GM12865 (cell line): Measurements from ENCODE around the gene MRE11.
A peak's percentile ranks its signal among the peaks of the same experiment; 100 is the strongest.

Source experiments
- DNase-seq: peaks from one replicate; pipeline ENCODE4 v3.0.0; 2010; ENCODE audit warnings: low read depth
- H3K4me3 ChIP-seq: 2 replicates; pipeline ENCODE4 v1.5.1; 2011; ENCODE audit warnings: mild to moderate bottlenecking, low read depth, low read length, control low read depth
- TF ChIP-seq, protein P1 (sequence below): IDR thresholded peaks from 2 replicates; pipeline ENCODE4 v1.5.1; 2011; ENCODE audit warnings: low read length, control low read depth, low read depth, inconsistent platforms; ENCODE audit not compliant: insufficient read depth; ENCODE audit errors: missing control alignments

MRE11 gene

DNA sequence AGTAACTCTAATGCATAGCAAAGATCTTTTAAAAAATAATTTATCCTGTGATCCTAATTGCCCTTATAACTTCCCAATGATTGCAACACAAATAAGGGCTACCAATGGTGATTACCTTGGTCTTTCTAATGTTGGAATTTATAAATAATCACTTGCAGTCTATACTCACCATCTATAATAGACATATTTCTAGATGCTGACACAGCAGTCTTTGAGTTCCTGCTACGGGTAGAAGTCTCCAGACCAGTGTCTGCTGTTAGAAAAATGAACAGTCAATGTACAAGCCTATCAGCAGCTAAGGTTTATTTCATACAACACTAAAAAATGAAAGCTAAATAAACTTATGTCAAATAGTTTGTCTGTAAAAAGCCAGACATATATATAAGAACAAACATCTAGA, 48.0 kb downstream of the MRE11 start:
- TF ChIP-seq, protein P1, sequence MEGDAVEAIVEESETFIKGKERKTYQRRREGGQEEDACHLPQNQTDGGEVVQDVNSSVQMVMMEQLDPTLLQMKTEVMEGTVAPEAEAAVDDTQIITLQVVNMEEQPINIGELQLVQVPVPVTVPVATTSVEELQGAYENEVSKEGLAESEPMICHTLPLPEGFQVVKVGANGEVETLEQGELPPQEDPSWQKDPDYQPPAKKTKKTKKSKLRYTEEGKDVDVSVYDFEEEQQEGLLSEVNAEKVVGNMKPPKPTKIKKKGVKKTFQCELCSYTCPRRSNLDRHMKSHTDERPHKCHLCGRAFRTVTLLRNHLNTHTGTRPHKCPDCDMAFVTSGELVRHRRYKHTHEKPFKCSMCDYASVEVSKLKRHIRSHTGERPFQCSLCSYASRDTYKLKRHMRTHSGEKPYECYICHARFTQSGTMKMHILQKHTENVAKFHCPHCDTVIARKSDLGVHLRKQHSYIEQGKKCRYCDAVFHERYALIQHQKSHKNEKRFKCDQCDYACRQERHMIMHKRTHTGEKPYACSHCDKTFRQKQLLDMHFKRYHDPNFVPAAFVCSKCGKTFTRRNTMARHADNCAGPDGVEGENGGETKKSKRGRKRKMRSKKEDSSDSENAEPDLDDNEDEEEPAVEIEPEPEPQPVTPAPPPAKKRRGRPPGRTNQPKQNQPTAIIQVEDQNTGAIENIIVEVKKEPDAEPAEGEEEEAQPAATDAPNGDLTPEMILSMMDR, result no peak
- no peak for DNase-seq
- H3K4me3 ChIP-seq, result no peak overlapping the region

DNA sequence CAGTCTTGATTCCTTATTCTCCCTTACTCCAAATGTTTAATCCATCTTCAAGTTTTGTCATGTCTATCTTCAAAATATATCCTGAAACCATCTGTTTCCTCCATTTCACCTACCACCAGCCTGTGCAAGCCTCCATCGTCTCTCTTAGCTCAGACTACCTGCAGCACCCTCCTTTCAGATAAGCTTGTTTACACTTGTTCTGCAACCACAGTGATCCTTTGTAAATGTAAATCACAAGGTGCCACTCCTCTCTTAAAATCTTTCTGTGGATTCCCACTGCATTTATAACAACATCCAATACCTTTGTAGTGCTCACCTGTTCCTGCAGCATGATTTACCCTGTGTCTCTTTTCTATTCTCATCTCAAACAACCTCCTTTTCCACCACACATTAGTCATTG, 60.6 kb downstream of the MRE11 start:
- no peak for DNase-seq
- H3K4me3 ChIP-seq, result no peak overlapping the region
- TF ChIP-seq, protein P1, result no peak

DNA sequence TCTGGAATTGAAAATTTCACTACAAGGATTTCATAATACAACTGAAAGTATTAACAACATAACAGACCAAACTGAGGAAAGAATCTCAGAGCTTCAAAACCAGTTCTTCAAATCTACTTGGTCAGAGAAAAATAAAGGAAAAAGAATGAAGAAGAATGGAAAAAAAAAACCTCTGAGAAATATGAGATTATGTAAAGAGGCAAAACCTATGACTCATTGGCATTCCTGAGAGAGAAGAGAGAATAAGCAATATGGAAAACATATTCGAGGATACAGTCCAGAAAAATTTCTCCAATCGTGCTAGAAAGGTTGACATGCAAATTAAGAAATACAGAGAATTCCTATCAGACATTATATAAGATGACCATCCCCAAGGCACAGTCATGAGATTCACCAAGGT, 69.0 kb downstream of the MRE11 start:
- H3K4me3 ChIP-seq, result no peak overlapping the region
- no peak for DNase-seq
- TF ChIP-seq, protein P1, result no peak

DNA sequence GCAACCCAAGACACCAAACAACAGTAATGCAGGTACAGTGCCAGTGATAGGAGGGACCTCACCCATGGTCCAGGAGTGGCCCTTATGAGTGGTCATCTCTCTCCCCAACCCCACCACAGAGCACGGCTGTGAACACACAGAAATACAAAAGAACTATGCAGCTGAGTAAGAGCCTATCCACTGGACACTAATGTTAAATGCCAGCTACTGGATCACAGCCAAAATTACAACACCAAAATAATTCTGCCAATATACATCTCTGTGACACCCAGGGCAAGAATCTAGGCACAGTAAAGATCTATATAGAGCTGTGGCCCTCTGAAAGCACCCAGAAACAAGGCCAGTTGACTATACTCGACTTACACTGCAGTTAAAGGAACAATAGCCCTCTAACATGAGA, 69.6 kb downstream of the MRE11 start:
- H3K4me3 ChIP-seq, result no peak overlapping the region
- no peak for DNase-seq
- TF ChIP-seq, protein P1, result no peak

DNA sequence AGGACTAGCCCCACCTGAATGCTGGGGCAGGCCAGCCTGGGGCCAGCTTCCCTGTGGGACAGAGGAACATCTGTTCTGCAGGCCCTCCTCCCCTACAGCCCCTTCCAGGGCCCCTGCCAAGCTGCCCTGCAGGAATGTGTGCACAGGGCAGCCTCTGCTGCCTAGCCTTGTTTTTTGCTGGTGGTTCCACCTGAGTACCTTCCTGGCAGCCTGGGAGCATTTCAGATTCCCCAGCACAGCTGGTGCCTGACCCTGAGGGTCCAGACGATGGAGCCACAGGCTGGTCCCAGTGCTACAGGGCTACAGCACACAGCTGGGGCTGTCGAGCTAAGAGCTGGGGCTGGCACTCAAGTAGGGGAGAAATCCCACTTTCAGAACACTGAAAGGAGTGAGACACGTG, 70.1 kb downstream of the MRE11 start:
- DNase-seq, result no peak
- H3K4me3 ChIP-seq, result no peak overlapping the region
- TF ChIP-seq, protein P1, result no peak

DNA sequence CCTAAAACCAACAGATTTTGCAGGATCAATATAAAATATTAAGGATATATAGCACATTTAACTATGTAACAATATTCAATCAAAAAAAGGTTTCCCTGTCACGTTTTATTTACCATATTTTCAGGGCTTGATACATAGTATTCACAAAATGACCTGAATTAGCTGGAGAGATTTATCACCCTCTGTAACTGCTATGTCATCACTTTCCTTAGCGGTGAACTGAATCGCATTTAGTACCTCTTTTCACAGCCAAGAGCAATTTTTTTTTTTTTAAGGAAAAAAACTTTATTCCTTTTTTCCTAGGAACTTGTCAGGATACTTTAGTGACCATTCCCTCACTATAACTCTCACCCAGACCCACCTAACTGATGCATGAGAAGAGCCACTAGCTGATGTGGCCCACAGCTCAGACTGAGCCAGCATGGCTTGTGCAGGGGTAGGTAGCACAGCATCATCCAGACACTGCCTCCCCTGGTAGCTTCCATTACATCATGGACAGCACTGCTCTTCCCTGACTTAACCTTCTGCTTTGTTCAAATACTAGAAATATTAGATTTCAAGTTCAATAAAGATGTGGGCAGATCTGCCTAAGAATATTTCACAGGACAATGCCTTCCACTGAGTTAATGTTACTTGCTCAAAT, 75.4 kb downstream of the MRE11 start:
- TF ChIP-seq, protein P1, result no peak
- H3K4me3 ChIP-seq, result no peak overlapping the region
- DNase-seq, result no peak

DNA sequence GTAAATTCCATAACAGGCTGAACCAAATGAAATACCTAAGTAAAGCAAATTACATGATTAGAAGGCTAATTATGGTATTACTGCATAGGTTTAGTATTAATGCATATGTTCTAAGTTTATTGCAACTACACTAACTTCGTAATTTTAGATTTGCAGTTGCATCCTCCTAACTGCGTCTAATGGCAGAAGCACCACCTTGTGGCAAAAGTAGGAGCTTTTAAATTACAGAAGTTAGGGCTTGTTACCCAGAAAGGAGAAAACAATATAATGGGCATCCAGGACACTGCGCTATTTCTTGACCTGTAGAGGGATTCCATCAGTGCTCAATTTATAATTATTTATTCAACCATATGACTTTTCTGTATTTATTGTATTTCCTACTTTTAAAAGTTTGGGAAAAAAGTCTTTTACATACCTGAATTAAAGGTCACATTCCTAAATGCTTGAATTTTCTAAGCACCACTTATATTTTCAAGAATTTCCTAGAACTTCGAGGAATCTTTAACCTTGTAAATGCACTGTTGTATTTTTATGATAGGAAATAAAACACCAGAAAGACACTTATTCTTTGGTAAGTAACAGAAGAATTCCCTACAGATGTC, 76.2 kb downstream of the MRE11 start:
- TF ChIP-seq, protein P1, result peak; percentile 21
- DNase-seq, result peak; percentile 12
- H3K4me3 ChIP-seq, result no peak overlapping the region
